ENCODE results near the gene CNST. TPM values are rescaled to one million over a fixed set of nuclear protein-coding genes. Genes with fewer than 3 reads are reported as not detected.

Gene CNST
- total RNA-seq, 1 experiment from 2014 or later, result 19.8 TPM

DNA sequence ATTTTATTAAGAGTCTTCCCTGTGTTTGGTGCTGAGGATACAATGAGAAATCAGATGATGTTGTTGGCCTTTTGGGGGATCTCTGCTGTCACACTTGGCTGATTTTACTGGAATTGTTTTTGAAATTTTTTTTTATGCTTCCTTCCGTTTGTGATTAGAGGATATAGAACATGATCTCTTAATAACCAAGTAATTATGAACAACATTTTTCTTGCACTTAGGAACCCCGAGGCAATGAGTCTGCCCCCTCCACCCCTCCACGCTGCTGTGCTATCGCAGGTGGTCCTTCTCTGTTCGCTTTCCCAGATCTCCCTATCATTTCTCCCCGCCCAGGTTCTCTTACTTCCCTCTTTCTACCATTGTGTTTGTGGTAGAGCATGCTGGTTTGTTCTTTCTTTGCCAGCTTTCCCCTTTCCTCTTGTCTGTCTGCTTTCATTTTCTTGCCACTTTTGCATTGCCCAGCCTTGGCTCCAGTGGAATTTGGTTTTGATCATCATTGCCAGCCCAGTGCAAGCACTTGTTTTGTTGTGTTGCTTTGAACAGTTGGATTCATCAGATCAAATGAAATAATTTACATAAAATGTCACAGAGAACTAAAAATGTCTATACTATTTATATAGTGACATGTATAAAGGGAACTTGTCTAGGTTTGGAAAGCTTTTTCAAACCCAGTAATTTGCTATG, 84.9 kb downstream of the CNST start:
- Histone ChIP-seq H4K8ac (replicated peaks; ENCODE audit: insufficient read length, low read depth, low read length) (no peak overlapping the region), H3K9ac (ENCODE audit: extremely low read depth, insufficient read length, low read length) (no peak overlapping the region), H4K20me1 (ENCODE audit: control insufficient read depth, insufficient read depth, insufficient read length) (no peaks in the 10 kb centered on the region), H3K18ac (ENCODE audit: insufficient read length, low read depth, low read length) (no peak overlapping the region), H2BK120ac (ENCODE audit: low read depth, low read length, poor library complexity, severe bottlenecking) (no peak overlapping the region), H4K91ac (ENCODE audit: insufficient read length, low read depth, low read length) (no peak overlapping the region), H3K79me1 (ENCODE audit: insufficient read depth, low read depth, low read length, poor library complexity, severe bottlenecking) (no peaks in the 10 kb centered on the region), H2BK20ac (ENCODE audit: low read depth, low read length, poor library complexity, severe bottlenecking) (no peak overlapping the region), H2AFZ (ENCODE audit: low read length) (no peak overlapping the region), H2BK12ac (ENCODE audit: insufficient read length, low read depth, low read length) (no peak overlapping the region), H3K9me3 (ENCODE audit: control insufficient read depth, low read depth, low read length) (no peaks in the 10 kb centered on the region), H3K4me1 (ENCODE audit: insufficient read depth, low read length) (peaks cover 3% of the 10 kb centered on the region; the same call in 1 of the 2 replicates), H2AK5ac (ENCODE audit: insufficient read length, low read length) (no peak overlapping the region), H3K27ac (ENCODE audit: insufficient read length, low read depth, low read length) (no peak overlapping the region), H3K27me3 (ENCODE audit: insufficient read depth, low read length) (no peaks in the 10 kb centered on the region), H3K4ac (ENCODE audit: low read depth, low read length) (no peak overlapping the region), H2BK5ac (ENCODE audit: insufficient read length, low read length) (no peak overlapping the region), H3K4me2 (ENCODE audit: insufficient read depth, insufficient read length, low read length) (no peak overlapping the region), H3K56ac (ENCODE audit: insufficient read length, low read depth, low read length) (no peak overlapping the region), H4K5ac (ENCODE audit: insufficient read length, low read depth, low read length) (no peak overlapping the region), H2BK15ac (ENCODE audit: low read depth, low read length) (no peak overlapping the region), H3K79me2 (ENCODE audit: insufficient read depth, low read length) (no peaks in the 10 kb centered on the region), H3K23ac (ENCODE audit: insufficient read length, low read depth, low read length) (no peak overlapping the region), H3K23me2 (ENCODE audit: insufficient read length, low read depth, low read length, poor library complexity, severe bottlenecking) (no peaks in the 10 kb centered on the region), H3K14ac (ENCODE audit: insufficient read depth, low read length) (no peak overlapping the region), H3T11ph (ENCODE audit: low read length) (no peak overlapping the region)
- whole genome bisulfite sequencing (ENCODE audit: extremely low coverage, insufficient read length, low lambda C conversion rate), result no CpG with 5 or more reads among the region's 6 CpGs
- Mint-ChIP-seq H3K36me3 (ENCODE audit: insufficient read depth in 1 of 3, low read depth in 3 of 3) (peaks cover 4 to 21% (median 16%) of the 10 kb centered on the region in 3 experiments; a peak in 6 of 7 replicates), H3K27ac (peak overlapping the region in 1 of 3 experiments; percentile 19; a peak in 1 of 7 replicates), H3K4me1 (peaks cover 17% of the 10 kb centered on the region in 2 experiments), H3K9me3 (no peaks in the 10 kb centered on the region), H3K4me3 (no peak overlapping the region), H3K27me3 (ENCODE audit: low read depth) (no peaks in the 10 kb centered on the region)
- TF ChIP-seq, protein P1, sequence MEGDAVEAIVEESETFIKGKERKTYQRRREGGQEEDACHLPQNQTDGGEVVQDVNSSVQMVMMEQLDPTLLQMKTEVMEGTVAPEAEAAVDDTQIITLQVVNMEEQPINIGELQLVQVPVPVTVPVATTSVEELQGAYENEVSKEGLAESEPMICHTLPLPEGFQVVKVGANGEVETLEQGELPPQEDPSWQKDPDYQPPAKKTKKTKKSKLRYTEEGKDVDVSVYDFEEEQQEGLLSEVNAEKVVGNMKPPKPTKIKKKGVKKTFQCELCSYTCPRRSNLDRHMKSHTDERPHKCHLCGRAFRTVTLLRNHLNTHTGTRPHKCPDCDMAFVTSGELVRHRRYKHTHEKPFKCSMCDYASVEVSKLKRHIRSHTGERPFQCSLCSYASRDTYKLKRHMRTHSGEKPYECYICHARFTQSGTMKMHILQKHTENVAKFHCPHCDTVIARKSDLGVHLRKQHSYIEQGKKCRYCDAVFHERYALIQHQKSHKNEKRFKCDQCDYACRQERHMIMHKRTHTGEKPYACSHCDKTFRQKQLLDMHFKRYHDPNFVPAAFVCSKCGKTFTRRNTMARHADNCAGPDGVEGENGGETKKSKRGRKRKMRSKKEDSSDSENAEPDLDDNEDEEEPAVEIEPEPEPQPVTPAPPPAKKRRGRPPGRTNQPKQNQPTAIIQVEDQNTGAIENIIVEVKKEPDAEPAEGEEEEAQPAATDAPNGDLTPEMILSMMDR (conservative IDR thresholded peaks at IDR 0.05), result no peak
- no peak for DNase-seq
